GM18951 (cell line): ENCODE measurements around the gene PSMA6.
"Not testable (repeated sequence)": the region's sequence is repeated elsewhere in the genome, so short reads cannot be mapped to it uniquely, and the experiment has no call there.

Experiments
- POLR2A ChIP-seq: IDR thresholded peaks from 4 replicates; pipeline ENCODE4 v1.6.1; 2011; ENCODE audit warnings: mild to moderate bottlenecking; ENCODE audit not compliant: insufficient read length, insufficient read depth; ENCODE audit errors: extremely low read depth
- in situ Hi-C: fragments of 300-500 bp; cut with MboI; formaldehyde crosslinking; loops from one replicate; pipeline ENCODE4 v1.12.0; 2022; ENCODE audit warnings: low sequenced_read_pairs, mixed read lengths, inconsistent platforms; ENCODE audit not compliant: unreplicated experiment

PSMA6 gene

DNA sequence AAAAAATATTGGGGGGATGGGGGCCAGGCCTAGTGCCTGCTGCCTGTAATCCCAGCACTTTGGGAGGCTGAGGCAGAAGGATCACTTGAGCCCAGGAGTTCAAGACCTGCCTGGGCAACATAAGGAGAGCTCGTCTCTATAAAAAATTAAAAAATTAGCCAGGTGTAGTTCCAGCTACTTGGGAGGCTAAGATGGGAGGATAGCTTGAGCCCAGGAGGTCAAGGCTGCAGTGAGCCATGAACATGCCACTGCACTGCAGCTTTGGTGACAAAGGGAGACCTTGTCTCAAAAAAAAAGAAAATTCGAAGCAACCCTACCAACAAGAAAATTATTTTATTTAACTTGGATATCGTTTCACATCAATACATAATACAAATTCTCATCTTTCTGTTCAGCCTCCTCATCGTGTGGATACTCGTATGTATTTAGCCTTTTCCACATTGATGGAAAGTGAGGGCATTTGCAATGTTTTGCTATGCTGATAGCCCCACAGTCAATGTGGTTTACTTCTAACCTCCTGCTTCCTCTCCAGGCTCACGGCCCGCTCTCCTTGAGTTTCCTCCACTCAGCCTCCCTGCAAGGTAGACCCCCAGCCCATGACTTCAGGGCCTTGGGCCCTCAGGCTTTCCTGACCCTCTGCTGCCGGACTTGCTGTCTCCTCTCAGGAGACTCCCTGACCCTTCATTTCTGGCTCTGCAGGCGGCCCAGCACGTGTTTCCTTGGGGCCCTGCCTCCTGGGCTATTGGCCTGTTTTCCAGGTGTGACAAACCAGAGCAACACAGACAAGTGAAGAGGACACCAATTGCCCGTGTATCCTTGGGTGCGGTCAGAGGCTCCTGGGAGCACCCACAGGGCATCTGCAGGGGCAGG, 57.5 kb downstream of the PSMA6 start:
- TF ChIP-seq POLR2A = no peak
- in situ Hi-C loops = no loop called here

DNA sequence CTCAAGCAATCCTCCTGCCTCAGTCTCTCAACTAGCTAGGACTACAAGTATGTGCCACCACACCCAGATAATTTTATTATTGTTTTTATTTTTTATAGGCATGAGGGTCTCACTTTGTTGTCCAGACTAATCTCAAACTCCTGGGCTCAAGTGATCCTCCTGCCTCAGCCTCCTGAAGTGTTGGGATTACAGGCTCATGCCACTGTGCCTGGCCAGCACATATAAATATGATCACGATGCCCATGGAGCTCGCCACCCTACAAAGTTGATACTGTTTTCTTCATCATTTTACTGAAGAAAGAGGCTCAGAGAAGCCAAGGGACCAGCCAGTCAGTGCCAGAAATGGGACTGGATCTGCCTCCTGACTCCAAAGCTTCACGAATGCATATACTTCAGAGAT, 59.3 kb downstream of the PSMA6 start:
- in situ Hi-C loops = no loop called here
- no peak for TF ChIP-seq POLR2A

DNA sequence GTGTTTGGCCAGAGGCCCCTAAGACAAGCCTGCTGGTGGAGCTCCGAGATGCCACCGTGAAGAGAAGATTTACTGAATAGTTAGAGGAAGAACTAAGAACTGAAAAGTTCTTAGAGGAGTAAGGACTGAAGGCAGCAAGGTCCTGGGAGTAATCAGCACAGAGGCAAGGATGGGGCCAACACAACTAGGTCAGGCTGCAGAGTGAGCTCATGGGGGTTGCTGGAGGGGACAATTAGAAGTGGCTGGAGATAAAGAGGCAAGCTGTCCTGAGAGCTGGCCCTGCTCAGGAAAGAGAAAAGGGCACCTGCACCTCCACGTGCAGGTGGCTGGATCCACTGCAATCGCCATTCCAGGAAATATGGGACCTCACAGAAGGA, 59.7 kb downstream of the PSMA6 start:
- TF ChIP-seq POLR2A = no peak
- in situ Hi-C loops = no loop called here

DNA sequence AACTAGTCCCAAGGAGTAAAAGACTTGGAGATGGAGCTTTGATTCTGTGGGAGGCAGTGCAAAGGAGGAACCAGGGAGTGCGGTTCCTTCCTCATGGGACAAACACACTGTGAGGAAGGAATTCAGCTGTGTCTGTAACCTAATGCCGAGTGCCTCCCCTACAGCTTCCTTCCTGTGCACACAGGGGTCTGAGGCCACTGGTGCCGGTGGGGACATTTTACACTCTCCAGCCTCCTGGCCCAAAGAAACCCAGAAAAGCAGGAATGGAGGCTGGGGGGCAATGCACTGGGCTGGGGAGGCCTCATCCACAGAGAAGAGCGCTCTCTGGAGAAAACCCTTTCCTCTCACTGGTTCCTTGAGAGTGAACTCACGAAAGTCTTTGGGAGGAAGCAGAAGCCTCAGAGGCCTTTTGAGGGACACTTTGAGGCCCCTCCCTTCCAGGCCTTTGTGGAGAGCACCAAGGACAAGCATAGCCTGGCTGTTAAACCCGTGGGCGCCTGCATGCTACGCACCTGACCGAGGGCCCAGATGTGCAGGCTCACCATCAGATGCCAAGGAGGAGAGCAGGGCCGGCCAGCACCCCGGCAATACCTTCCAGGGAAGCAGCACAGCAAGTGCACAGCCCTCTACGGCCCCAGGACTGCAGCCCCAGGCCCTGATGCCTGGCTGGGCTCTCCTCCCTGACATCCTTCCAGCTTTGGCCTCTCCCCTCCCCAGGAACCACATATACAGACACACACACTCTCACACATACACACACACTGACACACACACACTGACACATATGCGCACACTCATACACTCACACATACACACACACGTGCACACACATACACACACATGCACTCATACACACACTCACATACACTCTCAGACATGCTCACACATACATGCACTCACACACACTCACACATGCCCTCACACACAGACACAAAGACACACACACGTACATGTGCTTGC, 60.4 kb downstream of the PSMA6 start:
- in situ Hi-C loops = no loop called here
- no peak for TF ChIP-seq POLR2A

DNA sequence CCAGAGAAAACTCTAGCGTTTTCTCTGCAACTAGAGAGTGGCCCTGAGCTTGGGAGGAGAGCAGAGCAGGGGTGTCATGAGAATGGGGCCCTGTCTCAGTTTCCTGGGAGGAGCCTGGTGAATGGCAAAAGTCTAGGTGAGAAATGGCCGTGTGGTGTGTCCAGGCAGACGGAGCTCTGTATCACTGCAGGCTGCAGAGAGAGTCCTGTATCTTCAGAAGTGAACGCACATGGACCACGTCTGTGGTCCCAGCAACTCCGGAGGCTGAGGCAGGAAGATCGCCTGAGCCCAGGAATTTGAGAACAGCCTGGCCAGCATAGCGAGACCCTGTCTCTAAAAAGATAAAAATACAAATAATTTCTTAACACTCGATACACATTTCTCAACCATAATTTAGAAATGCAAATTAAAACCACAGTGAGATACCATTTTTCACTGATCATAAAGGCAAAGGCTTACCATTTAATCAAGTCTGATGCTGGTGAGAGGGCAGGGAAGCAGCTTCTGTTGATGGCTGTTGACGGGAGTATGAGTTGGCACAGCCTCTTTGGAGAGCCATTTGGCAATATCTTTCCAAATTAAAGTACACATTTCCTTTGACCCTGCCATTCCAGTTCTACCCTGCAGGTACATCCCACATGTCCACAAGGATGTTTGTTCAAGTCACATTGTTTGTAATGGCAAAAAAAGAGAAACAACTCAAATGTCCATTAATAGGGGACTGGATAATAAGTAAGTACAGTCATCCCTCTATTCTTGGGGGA, 61.4 kb downstream of the PSMA6 start:
- no peak for TF ChIP-seq POLR2A
- in situ Hi-C loops = no loop called here

DNA sequence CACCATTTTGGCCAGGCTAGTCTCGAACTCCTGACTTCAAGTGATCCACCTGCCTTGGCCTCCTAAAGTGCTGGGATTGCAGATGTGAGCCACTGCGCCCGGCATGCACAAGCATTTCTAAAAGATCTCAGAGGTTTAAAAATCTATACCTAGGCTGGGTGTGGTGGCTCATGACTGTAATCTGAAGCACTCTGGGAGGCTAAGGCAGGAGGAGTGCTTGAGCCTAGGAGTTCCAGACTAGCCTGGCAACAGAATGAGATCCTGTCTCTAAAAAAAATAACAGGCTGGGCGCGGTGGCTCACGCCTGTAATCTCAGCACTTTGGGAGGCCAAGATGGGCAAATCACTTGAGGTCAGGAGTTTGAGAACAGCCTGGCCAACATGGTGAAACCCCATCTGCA, 63.1 kb downstream of the PSMA6 start:
- in situ Hi-C loops = not testable (repeated sequence)

DNA sequence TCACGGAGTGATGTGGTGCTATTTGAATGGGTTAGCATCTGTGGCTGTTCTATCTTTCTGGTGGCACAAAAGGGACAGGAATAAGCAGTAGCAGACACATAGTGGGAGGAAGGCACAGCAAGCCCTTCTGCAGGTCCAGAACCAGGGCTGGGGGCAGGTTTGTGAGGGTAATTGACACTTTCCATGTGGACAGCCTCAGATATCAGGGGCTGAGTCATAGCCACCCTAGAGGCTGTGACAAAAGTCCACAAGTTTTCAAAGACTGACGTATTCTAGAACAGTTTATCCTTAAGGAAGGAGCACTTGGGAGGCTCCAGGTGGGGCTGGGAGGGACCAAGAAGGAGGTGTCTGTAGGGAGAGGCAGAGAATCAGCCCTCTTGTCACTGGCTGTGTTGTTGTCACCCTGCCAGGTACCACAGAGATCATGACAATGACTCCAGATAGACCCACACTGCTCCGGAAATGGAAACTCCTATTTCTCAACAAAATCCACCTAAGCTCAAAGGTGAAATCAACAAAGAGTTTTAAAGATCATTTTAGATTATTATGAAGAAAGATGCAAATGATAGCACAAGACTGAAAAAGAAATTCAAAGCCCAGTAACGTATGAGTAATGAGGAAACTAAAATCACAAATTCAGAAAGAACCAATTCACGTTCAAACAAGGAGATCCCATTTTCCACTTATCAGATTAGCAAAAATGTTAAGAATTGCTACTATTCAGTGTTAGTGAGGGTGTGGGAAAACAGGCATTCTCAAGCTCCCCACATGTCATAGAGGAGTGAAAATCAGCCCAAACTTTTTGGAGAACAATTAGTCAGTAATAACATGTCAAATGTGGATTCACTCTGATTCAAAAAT, 64.0 kb downstream of the PSMA6 start:
- TF ChIP-seq POLR2A = no peak
- in situ Hi-C loops = no loop called here

DNA sequence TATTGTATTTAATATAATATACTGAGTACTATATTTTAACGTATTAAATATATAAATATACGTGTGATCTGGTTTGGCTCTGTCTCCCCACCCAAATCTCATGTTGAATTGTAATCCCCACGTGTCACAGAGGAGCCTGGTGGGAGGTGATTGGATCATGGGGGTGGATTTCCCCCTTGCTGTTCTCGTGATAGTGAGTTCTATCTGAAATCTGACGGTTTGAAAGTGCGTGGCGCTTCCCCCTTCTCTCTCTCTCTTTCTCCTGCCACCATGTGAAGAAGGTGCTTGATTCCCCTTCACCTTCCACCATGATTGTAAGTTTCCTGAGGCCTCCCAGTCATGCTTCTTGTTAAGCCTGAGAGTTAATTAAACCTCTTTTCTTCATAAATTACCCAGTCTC, 67.5 kb downstream of the PSMA6 start:
- in situ Hi-C loops = not testable (repeated sequence)

DNA sequence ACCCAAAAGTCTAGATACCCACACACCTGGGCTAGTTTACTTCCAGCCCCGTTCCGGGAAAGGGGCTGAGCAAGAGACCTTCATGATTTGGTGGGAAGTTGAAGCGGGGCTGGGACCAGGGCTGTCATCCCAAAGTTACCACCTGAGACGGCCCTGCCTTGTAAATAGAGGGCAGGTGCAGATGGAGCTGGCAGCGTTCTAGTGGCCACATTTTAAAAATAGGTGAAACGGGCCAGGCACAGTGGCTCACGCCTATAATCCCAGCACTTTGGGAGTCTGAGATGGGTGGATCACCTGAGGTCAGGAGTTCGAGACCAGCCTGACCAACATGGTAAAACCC, 68.9 kb downstream of the PSMA6 start:
- in situ Hi-C loops = no loop called here
- TF ChIP-seq POLR2A = no peak

DNA sequence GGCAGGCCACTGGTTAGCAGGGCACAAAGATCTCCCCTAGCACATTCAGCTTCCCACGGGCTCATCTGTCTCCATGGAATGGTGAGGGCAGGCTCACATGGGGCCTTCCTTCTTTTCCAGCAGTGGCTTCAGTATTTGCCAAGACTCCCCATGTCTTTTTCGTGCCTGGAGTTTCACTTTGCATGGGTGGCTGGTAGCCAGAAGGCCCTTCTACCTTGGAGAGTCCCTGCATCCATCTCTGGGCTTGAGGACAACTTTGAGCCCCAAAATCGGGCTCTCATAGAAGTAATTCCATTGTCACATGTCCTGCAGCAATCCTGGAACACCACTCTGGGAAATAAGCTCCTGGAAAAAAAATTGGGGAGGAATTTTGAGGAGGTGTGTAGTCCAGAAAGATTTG, 70.3 kb downstream of the PSMA6 start:
- in situ Hi-C loops = no loop called here
- no peak for TF ChIP-seq POLR2A

DNA sequence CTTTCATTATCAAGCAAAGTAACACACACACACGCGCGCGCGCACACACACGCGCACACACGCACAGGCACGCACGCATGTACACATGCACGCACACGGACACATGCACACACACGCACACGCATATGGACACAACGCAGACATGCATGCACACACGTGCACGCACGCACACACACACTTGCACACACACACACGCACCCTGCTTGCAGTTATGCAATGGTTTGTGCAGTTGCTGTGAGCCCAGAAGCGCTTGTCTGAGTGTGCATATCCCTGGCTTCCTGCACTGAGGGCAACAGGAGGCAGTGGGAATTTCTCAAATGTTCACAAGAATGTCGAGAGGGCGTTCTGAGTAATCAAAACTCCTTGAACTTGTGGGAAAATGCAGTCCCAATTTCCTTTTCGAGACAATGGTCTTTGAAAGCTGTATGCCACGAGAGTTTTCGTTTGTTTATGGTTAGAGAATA, 70.8 kb downstream of the PSMA6 start:
- in situ Hi-C loops = no loop called here
- no peak for TF ChIP-seq POLR2A
